DOHH2 (cell line): Measurements from ENCODE around the gene MAST3.

ENCODE experiments used
- H3F3A ChIP-seq: fragments of 200-600 bp; sonication (generic), shearing (Covaris generic); 2 replicates; pipeline ENCODE4 v1.6.0; 2016; ENCODE audit warnings: antibody characterized with exemption, mild to moderate bottlenecking; ENCODE audit not compliant: control insufficient read depth, insufficient read depth
- H3K27ac ChIP-seq: fragments of 200-600 bp; sonication (generic); 2 replicates; pipeline ENCODE4 v1.5.1; 2014; ENCODE audit warnings: low read depth, mild to moderate bottlenecking, low read length, moderate library complexity
- H3K27me3 ChIP-seq: fragments of 200-600 bp; sonication (generic); 2 replicates; pipeline ENCODE4 v1.6.1; 2014; ENCODE audit warnings: mild to moderate bottlenecking, low read length, mixed read lengths; ENCODE audit not compliant: control insufficient read depth
- H3K36me3 ChIP-seq: fragments of 200-600 bp; sonication (generic); 2 replicates; pipeline ENCODE4 v1.6.1; 2014; ENCODE audit warnings: mild to moderate bottlenecking, low read length, moderate library complexity, mixed read lengths; ENCODE audit not compliant: control insufficient read depth
- H3K4me1 ChIP-seq: fragments of 200-600 bp; sonication (generic); 2 replicates; pipeline ENCODE4 v1.6.1; 2014; ENCODE audit warnings: mild to moderate bottlenecking, low read length, mixed read lengths; ENCODE audit not compliant: control insufficient read depth
- H3K4me2 ChIP-seq: fragments of 200-600 bp; sonication (generic); 2 replicates; pipeline ENCODE4 v1.6.0; 2014; ENCODE audit warnings: mild to moderate bottlenecking, low read length, moderate library complexity
- H3K4me3 ChIP-seq: fragments of 200-600 bp; sonication (generic); 2 replicates; pipeline ENCODE4 v1.5.1; 2014; ENCODE audit warnings: mild to moderate bottlenecking, low read length, mixed read lengths
- H3K79me2 ChIP-seq: fragments of 200-600 bp; sonication (generic); 2 replicates; pipeline ENCODE4 v1.6.1; 2014; ENCODE audit warnings: mild to moderate bottlenecking, low read length, mixed read lengths; ENCODE audit not compliant: control insufficient read depth
- H3K9me2 ChIP-seq: fragments of 200-600 bp; sonication (generic); replicated peaks from 2 replicates; pipeline ENCODE4 v1.6.1; 2014; ENCODE audit warnings: mild to moderate bottlenecking, low read length, mixed read lengths; ENCODE audit not compliant: control insufficient read depth
- H3K9me3 ChIP-seq: fragments of 200-600 bp; sonication (generic); 2 replicates; pipeline ENCODE4 v1.6.1; 2014; ENCODE audit warnings: antibody characterized with exemption, low read length, mixed read lengths; ENCODE audit not compliant: control insufficient read depth, insufficient read depth
- H4K20me1 ChIP-seq: fragments of 200-600 bp; sonication (generic); 2 replicates; pipeline ENCODE4 v1.6.0; 2014; ENCODE audit warnings: low read depth, mild to moderate bottlenecking, antibody characterized with exemption, low read length, moderate library complexity; ENCODE audit not compliant: control insufficient read depth, insufficient read depth
- CTCF ChIP-seq: fragments of 200-600 bp; sonication (generic); IDR thresholded peaks from one replicate; pipeline ENCODE4 v1.5.1; 2014; ENCODE audit warnings: antibody characterized with exemption, mild to moderate bottlenecking, low read depth, low read length; ENCODE audit not compliant: poor library complexity, severe bottlenecking
- EZH2phosphoT487 ChIP-seq: fragments of 200-600 bp; sonication (generic); IDR thresholded peaks from 2 replicates; pipeline ENCODE4 v1.6.1; 2017; ENCODE audit warnings: borderline replicate concordance, mild to moderate bottlenecking, antibody characterized with exemption, low read length, moderate library complexity, mixed read lengths

Gene MAST3

GRCh38 chr19:18153556-18154134 is 56.1 kb downstream of the MAST3 start:
- Histone ChIP-seq H4K20me1 (no peaks in the 10 kb centered on the region), H3K79me2 (peaks cover 31% of the 10 kb centered on the region), H3K27me3 (no peaks in the 10 kb centered on the region), H3K4me2 (peak overlapping the region; percentile 96), H3K9me2 (no peaks in the 10 kb centered on the region), H3K4me3 (peak overlapping the region; percentile 91), H3K27ac (peak overlapping the region; percentile 92), H3F3A (peaks cover 7% of the 10 kb centered on the region), H3K9me3 (no peaks in the 10 kb centered on the region), H3K4me1 (peaks cover 36% of the 10 kb centered on the region), H3K36me3 (peaks cover 24% of the 10 kb centered on the region)
- TF ChIP-seq EZH2phosphoT487 (no peak), CTCF (no peak)

DNA sequence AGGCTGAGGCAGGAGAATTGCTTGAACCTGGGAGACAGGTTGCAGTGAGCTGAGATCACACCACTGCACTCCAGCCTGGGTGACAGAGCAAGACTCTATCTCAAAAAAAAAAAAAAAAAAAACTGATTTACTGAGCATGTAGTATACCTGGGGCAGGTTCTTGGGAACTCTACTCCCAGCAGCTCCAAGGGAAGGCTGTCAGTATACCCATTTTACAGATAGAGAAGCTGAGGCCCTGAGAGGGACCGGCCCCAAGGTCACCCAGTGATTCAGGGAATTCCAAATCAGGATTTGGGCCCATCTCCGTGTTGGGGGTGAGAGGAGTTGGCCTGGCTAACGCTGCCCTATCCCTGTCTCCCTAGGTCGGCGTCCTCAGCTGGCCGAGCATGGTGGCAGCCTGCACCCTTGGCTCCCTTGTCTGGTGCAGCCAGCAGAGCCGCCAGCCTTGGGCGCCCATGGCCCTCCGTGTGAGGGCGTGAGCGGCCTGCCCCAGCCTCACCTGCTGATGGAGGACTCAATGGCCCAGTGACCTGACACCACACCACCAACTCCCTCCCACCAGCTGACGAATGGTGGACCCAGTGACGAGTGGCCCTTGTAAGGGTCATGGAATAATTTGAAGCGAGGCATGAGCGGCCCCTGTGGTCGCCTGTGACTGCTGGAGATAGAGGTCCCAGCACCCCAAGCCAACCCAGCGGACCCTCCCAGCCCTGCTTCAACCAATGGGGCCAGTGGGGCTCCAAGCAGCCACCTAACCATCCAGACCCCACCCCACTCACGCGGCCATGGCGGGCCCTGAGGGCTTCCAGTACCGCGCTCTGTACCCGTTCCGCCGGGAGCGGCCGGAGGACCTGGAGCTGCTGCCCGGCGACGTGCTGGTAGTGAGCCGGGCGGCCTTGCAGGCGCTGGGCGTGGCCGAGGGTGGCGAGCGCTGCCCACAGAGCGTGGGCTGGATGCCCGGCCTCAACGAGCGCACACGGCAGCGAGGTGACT is 57.8 kb downstream of the MAST3 start:
- no peak for TF ChIP-seq CTCF
- no peak for TF ChIP-seq EZH2phosphoT487
- no peak overlapping the region for H3K4me3 ChIP-seq
- no peak overlapping the region for H3K27ac ChIP-seq
- H3K4me1 ChIP-seq = peaks cover 42% of the 10 kb centered on the region
- H3K9me3 ChIP-seq = no peaks in the 10 kb centered on the region
- no peaks in the 10 kb centered on the region for H4K20me1 ChIP-seq
- no peaks in the 10 kb centered on the region for H3K27me3 ChIP-seq
- H3K79me2 ChIP-seq = peaks cover 37% of the 10 kb centered on the region
- H3K36me3 ChIP-seq = peaks cover 29% of the 10 kb centered on the region
- no peak overlapping the region for H3K4me2 ChIP-seq
- H3F3A ChIP-seq = peaks cover 8% of the 10 kb centered on the region
- no peaks in the 10 kb centered on the region for H3K9me2 ChIP-seq

DNA sequence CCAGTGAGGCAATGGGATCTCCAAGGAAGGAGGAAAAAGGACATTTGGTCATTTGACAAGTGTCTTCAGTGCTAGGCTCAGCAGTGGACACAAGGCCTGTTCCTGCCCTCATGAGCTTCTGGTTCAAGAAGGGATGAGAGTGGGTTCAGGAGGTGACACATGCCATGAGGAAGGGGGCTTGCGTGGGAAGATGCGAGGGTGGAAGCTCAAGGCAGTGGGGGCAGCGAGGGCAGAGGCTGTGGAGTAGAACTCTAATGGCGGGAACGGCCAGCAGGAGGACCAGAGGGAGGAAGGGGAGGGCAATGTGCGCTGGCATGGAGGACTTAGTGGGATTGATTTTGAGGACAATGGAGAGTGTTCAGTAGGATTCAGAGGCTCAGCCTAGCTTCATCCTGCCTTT is 58.7 kb downstream of the MAST3 start:
- Histone ChIP-seq H3K27ac (no peak overlapping the region), H3K4me2 (no peak overlapping the region), H3K9me2 (no peaks in the 10 kb centered on the region), H3F3A (peaks cover 8% of the 10 kb centered on the region), H3K36me3 (peaks cover 31% of the 10 kb centered on the region), H3K27me3 (no peaks in the 10 kb centered on the region), H4K20me1 (no peaks in the 10 kb centered on the region), H3K4me3 (no peak overlapping the region), H3K9me3 (no peaks in the 10 kb centered on the region), H3K79me2 (peaks cover 43% of the 10 kb centered on the region), H3K4me1 (peaks cover 44% of the 10 kb centered on the region)
- no peak for TF ChIP-seq CTCF
- TF ChIP-seq EZH2phosphoT487 = no peak
